ENCODE measurements around the gene SUB1.
"Not testable (repeated sequence)": the region's sequence is repeated elsewhere in the genome, so short reads cannot be mapped to it uniquely, and the experiment has no call there.

DNA sequence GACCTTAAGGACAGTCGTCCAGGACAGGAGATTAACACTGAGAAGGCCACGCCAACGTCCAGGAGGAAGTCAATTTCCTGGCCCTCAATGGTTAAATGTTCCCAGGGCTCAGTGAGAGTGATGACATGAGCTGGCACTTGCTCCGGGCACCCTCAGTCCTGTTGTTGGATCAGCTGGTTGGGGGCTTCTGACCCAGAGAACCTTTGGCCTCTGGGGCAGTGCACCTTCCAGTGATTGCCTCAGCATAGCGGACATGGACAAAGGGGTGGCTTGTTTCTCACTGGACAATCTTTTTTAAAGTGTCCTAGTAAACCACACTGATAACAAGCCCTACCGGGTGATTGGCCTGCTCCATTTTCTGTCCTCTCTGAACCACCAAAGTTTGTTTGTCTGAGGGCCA is 28.8 kb upstream of the SUB1 start:
- TF ChIP-seq, protein P1, sequence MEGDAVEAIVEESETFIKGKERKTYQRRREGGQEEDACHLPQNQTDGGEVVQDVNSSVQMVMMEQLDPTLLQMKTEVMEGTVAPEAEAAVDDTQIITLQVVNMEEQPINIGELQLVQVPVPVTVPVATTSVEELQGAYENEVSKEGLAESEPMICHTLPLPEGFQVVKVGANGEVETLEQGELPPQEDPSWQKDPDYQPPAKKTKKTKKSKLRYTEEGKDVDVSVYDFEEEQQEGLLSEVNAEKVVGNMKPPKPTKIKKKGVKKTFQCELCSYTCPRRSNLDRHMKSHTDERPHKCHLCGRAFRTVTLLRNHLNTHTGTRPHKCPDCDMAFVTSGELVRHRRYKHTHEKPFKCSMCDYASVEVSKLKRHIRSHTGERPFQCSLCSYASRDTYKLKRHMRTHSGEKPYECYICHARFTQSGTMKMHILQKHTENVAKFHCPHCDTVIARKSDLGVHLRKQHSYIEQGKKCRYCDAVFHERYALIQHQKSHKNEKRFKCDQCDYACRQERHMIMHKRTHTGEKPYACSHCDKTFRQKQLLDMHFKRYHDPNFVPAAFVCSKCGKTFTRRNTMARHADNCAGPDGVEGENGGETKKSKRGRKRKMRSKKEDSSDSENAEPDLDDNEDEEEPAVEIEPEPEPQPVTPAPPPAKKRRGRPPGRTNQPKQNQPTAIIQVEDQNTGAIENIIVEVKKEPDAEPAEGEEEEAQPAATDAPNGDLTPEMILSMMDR (IDR thresholded peaks at IDR 0.05; ENCODE audit: low read depth, low read length), result not testable (repeated sequence)
- TF ChIP-seq, protein P2, sequence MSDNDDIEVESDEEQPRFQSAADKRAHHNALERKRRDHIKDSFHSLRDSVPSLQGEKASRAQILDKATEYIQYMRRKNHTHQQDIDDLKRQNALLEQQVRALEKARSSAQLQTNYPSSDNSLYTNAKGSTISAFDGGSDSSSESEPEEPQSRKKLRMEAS (IDR thresholded peaks at IDR 0.05; ENCODE audit: low read depth, low read length), result not testable (repeated sequence)
- not testable (repeated sequence) for TF ChIP-seq POLR2A (IDR thresholded peaks at IDR 0.05; ENCODE audit: extremely low read depth, insufficient read length)
